Measurements from ENCODE around the gene HEATR5B.
"Not testable (repeated sequence)": the region's sequence is repeated elsewhere in the genome, so short reads cannot be mapped to it uniquely, and the experiment has no call there.

Gene HEATR5B

DNA sequence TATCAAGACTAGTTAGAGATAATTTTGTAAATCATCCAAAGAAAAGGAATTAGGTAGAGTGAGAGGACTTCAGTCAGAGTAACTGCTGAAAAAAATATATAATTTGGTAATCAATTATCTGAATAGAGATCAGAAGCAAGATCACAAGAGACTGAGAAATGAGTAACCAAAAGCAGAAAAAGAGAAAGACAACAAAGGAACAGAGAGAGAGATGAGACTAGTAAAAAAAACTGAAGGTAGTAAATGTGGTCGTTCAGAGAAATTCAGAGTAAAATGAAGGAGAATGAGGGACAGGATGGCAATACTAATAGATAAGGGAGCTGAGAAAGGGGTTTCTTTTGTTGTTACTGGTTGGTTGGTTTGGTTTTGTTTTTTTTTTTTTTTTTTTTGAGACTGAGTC, 134.3 kb downstream of the HEATR5B start:
- peaks cover 10% of the 10 kb centered on the region for H3K36me3 Mint-ChIP-seq
- H3K4me3 Mint-ChIP-seq, result no peak overlapping the region
- H3K9me3 Mint-ChIP-seq, result no peaks in the 10 kb centered on the region
- H3K27me3 Mint-ChIP-seq, result no peaks in the 10 kb centered on the region
- H3K4me1 Mint-ChIP-seq, result peaks cover 45% of the 10 kb centered on the region
- H3K27ac Mint-ChIP-seq, result no peak overlapping the region

DNA sequence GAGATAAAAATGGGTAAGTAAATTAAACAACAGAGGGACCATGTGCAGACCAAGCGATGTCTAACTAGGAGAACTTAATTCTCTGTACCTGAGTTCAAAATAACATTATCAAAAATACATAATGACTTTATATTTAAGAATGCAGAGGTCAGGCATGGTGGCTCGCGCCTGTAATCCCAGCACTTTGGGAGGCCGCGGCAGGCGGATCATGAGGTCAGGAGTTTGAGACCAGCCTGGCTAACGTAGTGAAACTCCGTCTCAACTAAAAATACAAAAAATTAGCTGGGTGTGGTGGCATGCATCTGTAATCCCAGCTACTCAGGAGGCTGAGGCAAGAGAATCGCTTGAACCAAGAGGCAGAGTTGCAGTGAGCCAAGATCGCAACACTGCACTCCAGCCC, 138.9 kb downstream of the HEATR5B start:
- not testable (repeated sequence) for H3K4me3 Mint-ChIP-seq, H3K27ac Mint-ChIP-seq, H3K27me3 Mint-ChIP-seq, H3K9me3 Mint-ChIP-seq, H3K36me3 Mint-ChIP-seq
- peaks cover 19% of the 10 kb centered on the region for H3K4me1 Mint-ChIP-seq

DNA sequence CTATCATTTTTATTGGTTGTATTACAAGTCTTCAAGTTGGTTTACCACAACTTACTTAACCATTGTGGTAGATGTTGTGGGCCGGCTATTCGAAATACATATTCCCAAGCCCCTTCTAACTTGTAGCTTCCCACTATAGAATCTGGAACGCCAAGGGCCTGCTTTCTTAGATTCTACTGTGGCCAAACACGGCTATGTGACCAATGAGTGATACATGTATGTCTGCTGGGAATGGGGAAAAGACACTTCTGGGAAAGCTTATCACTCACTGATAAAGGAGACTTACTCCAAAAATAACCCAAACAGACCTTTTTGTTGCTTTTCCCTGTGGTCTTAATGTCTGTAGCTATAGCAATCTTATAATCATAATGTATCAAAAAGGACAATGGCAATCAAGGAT, 142.3 kb downstream of the HEATR5B start:
- Mint-ChIP-seq H3K27me3 (no peaks in the 10 kb centered on the region), H3K27ac (no peak overlapping the region), H3K9me3 (no peaks in the 10 kb centered on the region), H3K36me3 (no peaks in the 10 kb centered on the region), H3K4me3 (no peak overlapping the region), H3K4me1 (peaks cover 9% of the 10 kb centered on the region)

DNA sequence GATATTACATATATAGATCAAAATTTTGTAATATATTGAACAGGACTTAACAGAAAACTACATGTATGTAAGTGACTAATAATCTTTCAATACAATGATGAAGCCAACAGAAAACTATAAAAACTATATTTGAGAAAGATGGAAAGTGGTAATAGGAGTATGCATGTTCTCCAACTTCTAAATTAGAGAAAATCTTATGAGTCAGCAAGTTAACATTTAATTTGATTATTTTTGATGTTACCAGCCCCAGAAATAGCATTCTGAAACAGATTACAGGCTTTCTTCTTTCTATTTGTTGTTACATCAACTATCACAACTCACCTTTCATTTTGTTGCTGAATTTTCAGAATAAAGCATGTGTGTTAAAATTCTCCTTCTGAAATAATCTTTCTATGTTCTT, 147.6 kb downstream of the HEATR5B start:
- H3K4me3 Mint-ChIP-seq, H3K27me3 Mint-ChIP-seq, H3K27ac Mint-ChIP-seq, H3K36me3 Mint-ChIP-seq, H3K9me3 Mint-ChIP-seq: not testable (repeated sequence)
- peaks cover 26% of the 10 kb centered on the region for H3K4me1 Mint-ChIP-seq

DNA sequence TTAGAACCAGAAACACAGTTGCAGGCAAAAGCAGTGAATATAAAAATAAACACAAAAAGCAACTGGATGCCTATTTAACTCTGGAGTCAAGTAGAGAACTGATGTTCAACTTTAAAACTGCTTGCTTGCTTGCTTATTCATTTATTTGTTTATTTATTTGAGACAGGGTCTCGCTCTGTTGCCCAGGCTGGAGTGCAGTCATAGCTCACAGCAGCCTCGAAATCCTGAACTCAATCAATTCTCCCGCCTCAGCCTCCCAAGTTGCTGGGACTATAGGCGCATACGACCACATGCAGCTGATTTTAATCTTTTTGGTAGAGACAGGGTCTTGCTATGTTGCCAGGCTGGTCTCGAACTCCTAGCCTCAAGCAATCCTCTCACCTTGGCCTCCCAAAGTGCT, 152.5 kb downstream of the HEATR5B start:
- not testable (repeated sequence) for H3K4me3 Mint-ChIP-seq, H3K36me3 Mint-ChIP-seq, H3K9me3 Mint-ChIP-seq, H3K27me3 Mint-ChIP-seq
- Mint-ChIP-seq H3K4me1 (peaks cover 35% of the 10 kb centered on the region), H3K27ac (peak overlapping the region; percentile 17)
